HCT116 (cell line): ENCODE measurements around the gene PKN1. TPM values are rescaled to one million over a fixed set of nuclear protein-coding genes. Genes with fewer than 3 reads are reported as not detected.

ENCODE experiments used
- ATAC-seq: fragments of 200-7000 bp; cut with Tn5 transposase; 2 replicates; pipeline ENCODE4 v1.9.1; 2020; ENCODE audit warnings: mild to moderate bottlenecking, moderate library complexity
- BruUV-seq: library from RNA; stranded (reverse); fragments of 400-500 nt; replicated peaks from 2 replicates; lab custom pipeline; 2021; lab: Mats Ljungman, UMichigan
- CTCF ChIA-PET: fragments of 300-600 bp; sonication (Branson Sonifier 250); formaldehyde crosslinking; loops from one replicate; lab custom pipeline; 2021; ENCODE audit warnings: antibody characterized with exemption; lab: Charles Lee
- POLR2A ChIA-PET: fragments of 300-600, 350-600 bp; sonication (Branson Sonifier 250); formaldehyde crosslinking; loops from one replicate; lab custom pipeline; 2021; ENCODE audit warnings: antibody characterized with exemption; lab: Charles Lee
- RAD21 ChIA-PET, 2 experiments: fragments of 300-600 bp; sonication (Branson Sonifier 250); formaldehyde crosslinking; loops; one replicate each; lab custom pipeline; 2023; ENCODE audit warnings: low total read pairs in 2 of 2; ENCODE audit not compliant: uncharacterized antibody in 2 of 2, unreplicated experiment in 2 of 2, low non-redundant PET in 1 of 2; lab: Charles Lee
- DNase-seq: peaks from one replicate; pipeline ENCODE4 v3.0.0-alpha.2; 2010; ENCODE audit warnings: low read depth, low spot score
- H2AFZ ChIP-seq: fragments of 200-600 bp; shearing (Covaris generic), sonication (generic); 2 replicates; pipeline ENCODE4 v1.6.1; 2017; ENCODE audit warnings: low read depth, mixed run types, mixed read lengths, antibody characterized with exemption, low read length; ENCODE audit not compliant: poor library complexity, severe bottlenecking
- H3K27ac ChIP-seq: 2 replicates; pipeline ENCODE4 v1.5.1; 2012; ENCODE audit warnings: low read depth, low read length
- H3K27me3 ChIP-seq: fragments of 200-600 bp; sonication (generic); 2 replicates; pipeline ENCODE4 v1.6.1; 2016; ENCODE audit warnings: mixed run types, low read length, mixed read lengths; ENCODE audit not compliant: insufficient read depth
- H3K36me3 ChIP-seq, 2 experiments: fragments of 200-500 bp in 1 of 2; fragments of 200-600 bp in 1 of 2; sonication (Bioruptor generic) in 1 of 2; sonication (generic) in 1 of 2; 2 replicates each; pipeline versions ENCODE4 v1.5.1 to v1.6.1; 2014 to 2016; ENCODE audit warnings: low read length in 2 of 2, inconsistent platforms in 1 of 2, mixed read lengths in 1 of 2, mixed run types in 1 of 2; ENCODE audit not compliant: insufficient read depth in 2 of 2, control insufficient read depth in 1 of 2
- H3K4me1 ChIP-seq, 2 experiments: fragments of 200-600 bp in 1 of 2; sonication (generic) in 1 of 2; 2 replicates each; pipeline versions ENCODE4 v1.5.1 to v1.6.1; 2012 to 2017; ENCODE audit warnings: low read length in 2 of 2, inconsistent platforms in 1 of 2, mild to moderate bottlenecking in 1 of 2, mixed read lengths in 1 of 2, mixed run types in 1 of 2, moderate library complexity in 1 of 2; ENCODE audit not compliant: insufficient read depth in 2 of 2, control insufficient read depth in 1 of 2
- H3K4me2 ChIP-seq: fragments of 200-600 bp; sonication (generic); 2 replicates; pipeline ENCODE4 v1.6.1; 2017; ENCODE audit warnings: mixed run types, low read length, mixed read lengths
- H3K4me3 ChIP-seq, 2 experiments: fragments of 200-600 bp in 1 of 2; sonication (generic) in 1 of 2; replicated peaks in 1 of 2; 2 replicates each; pipeline ENCODE4 v1.5.1; 2011 to 2016; ENCODE audit warnings: low read length in 2 of 2, control low read depth in 1 of 2, low read depth in 1 of 2, mild to moderate bottlenecking in 1 of 2, mixed read lengths in 1 of 2, mixed run types in 1 of 2
- H3K79me2 ChIP-seq: fragments of 200-600 bp; sonication (generic); 2 replicates; pipeline ENCODE4 v1.6.1; 2017; ENCODE audit warnings: mild to moderate bottlenecking, mixed run types, low read length, moderate library complexity, mixed read lengths; ENCODE audit not compliant: insufficient read depth
- H3K9ac ChIP-seq: fragments of 200-600 bp; sonication (generic); 2 replicates; pipeline ENCODE4 v1.6.1; 2016; ENCODE audit warnings: low read length, mixed read lengths
- H3K9me2 ChIP-seq: fragments of 200-600 bp; sonication (generic), shearing (Covaris generic); 2 replicates; pipeline ENCODE4 v1.6.1; 2017; ENCODE audit warnings: mixed run types, mild to moderate bottlenecking, moderate library complexity; ENCODE audit not compliant: insufficient read depth
- H3K9me3 ChIP-seq, 2 experiments: fragments of 200-500 bp in 1 of 2; fragments of 200-600 bp in 1 of 2; sonication (Bioruptor generic) in 1 of 2; sonication (generic) in 1 of 2; 2 replicates each; pipeline ENCODE4 v1.6.1; 2014 to 2017; ENCODE audit warnings: low read length in 2 of 2, mixed read lengths in 2 of 2, inconsistent platforms in 1 of 2, low read depth in 1 of 2, mild to moderate bottlenecking in 1 of 2, mixed run types in 1 of 2, moderate library complexity in 1 of 2; ENCODE audit not compliant: control insufficient read depth in 1 of 2, insufficient read depth in 1 of 2
- H4K20me1 ChIP-seq: fragments of 200-600 bp; sonication (generic), shearing (Covaris generic); 2 replicates; pipeline ENCODE4 v1.6.1; 2017; ENCODE audit warnings: mixed run types, mild to moderate bottlenecking, moderate library complexity; ENCODE audit not compliant: insufficient read depth
- CBX3 ChIP-seq: IDR thresholded peaks from 2 replicates; pipeline ENCODE4 v1.6.1; 2012; ENCODE audit warnings: low read depth
- CEBPB ChIP-seq: IDR thresholded peaks from 2 replicates; pipeline ENCODE4 v1.6.1; 2012; ENCODE audit warnings: low read depth
- ELF1 ChIP-seq: IDR thresholded peaks from 2 replicates; pipeline ENCODE4 v1.6.1; 2012; ENCODE audit warnings: low read depth, borderline replicate concordance
- EZH2 ChIP-seq: fragments of 200-600 bp; sonication (generic); IDR thresholded peaks from 2 replicates; pipeline ENCODE4 v1.6.1; 2017; ENCODE audit warnings: antibody characterized with exemption, mixed run types
- EZH2phosphoT487 ChIP-seq: fragments of 200-600 bp; IDR thresholded peaks from 2 replicates; pipeline ENCODE4 v1.6.1; 2018; ENCODE audit warnings: antibody characterized with exemption, borderline replicate concordance
- FOSL1 ChIP-seq: IDR thresholded peaks from 2 replicates; pipeline ENCODE4 v1.6.1; 2012; ENCODE audit warnings: low read depth
- JUND ChIP-seq: IDR thresholded peaks from 2 replicates; pipeline ENCODE4 v1.6.1; 2012
- MAX ChIP-seq: IDR thresholded peaks from 2 replicates; pipeline ENCODE4 v1.6.1; 2012
- POLR2AphosphoS5 ChIP-seq: IDR thresholded peaks from 2 replicates; pipeline ENCODE4 v1.6.1; 2011; ENCODE audit warnings: mild to moderate bottlenecking, low read depth, low read length, moderate library complexity
- RAD21 ChIP-seq: IDR thresholded peaks from 2 replicates; pipeline ENCODE4 v1.6.1; 2012; ENCODE audit warnings: low read depth, mild to moderate bottlenecking
- SIN3A ChIP-seq: IDR thresholded peaks from 2 replicates; pipeline ENCODE4 v1.6.1; 2012; ENCODE audit warnings: low read depth
- SRF ChIP-seq: IDR thresholded peaks from 2 replicates; pipeline ENCODE4 v1.6.1; 2012; ENCODE audit warnings: low read depth
- YY1 ChIP-seq: IDR thresholded peaks from 2 replicates; pipeline ENCODE4 v1.6.1; 2011; ENCODE audit warnings: low read length, low read depth, moderate library complexity, mild to moderate bottlenecking; ENCODE audit not compliant: insufficient replicate concordance; ENCODE audit errors: extremely low read depth
- ZNF274 ChIP-seq: fragments of 200-500 bp; sonication (Bioruptor generic); IDR thresholded peaks from 2 replicates; pipeline ENCODE4 v1.6.1; 2014; ENCODE audit warnings: mild to moderate bottlenecking, low read depth, low read length, inconsistent platforms
- intact Hi-C: fragments of 100-400 bp; cut with micrococcal nuclease; formaldehyde crosslinking; loops from 2 replicates; pipeline ENCODE4 v1.10.0; 2022
- total RNA-seq: library from RNA; stranded (reverse); gene quantifications from one replicate; pipeline ENCODE4 v1.2.1, GENCODE V29; 2021; ENCODE audit not compliant: unreplicated experiment
- TF ChIP-seq, protein P1 (sequence below): IDR thresholded peaks from 2 replicates; pipeline ENCODE4 v1.6.1; 2012

The PKN1 gene
- total RNA-seq, 1 experiment from 2014 or later = 248 TPM

DNA sequence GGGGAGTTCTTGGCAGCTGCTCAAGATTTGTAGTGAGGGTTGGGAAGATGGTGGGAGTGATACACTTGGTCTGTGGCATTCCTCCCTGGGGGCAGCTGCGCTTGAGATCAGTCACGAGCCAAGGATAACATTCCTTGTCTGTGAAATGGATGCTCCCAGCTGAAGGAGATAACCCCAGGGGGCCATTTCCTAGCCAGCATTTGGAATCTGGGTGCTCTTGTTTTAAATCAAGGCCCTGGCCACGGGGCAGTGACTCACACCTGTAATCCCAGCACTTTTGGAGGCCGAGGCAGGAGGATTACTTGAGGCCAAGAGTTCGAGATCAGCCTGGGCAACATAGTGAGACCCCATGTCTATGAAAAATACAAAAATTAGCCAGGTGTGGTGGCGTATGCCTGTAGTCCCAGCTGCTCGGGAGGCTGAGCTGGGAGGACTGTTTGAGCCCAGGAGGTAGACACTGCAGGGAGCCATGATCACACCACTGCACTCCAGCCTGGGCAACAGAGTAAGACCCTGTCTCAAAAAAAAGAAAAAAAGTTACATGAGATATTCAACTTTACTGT, 4.6 kb downstream of the PKN1 start:
- Histone ChIP-seq H3K27ac (no peak overlapping the region; the same call in 1 of the 2 replicates), H3K27me3 (no peaks in the 10 kb centered on the region)
- no peak for TF ChIP-seq ZNF274
- TF ChIP-seq SRF = no peak
- TF ChIP-seq CBX3 = no peak
- TF ChIP-seq RAD21 = no peak
- TF ChIP-seq EZH2phosphoT487 = no peak
- no peak for TF ChIP-seq JUND
- TF ChIP-seq YY1 = no peak
- TF ChIP-seq EZH2 = no peak
- no peak for TF ChIP-seq SIN3A
- TF ChIP-seq MAX = no peak
- no peak for TF ChIP-seq FOSL1
- no peak for TF ChIP-seq ELF1
- no peak for TF ChIP-seq CEBPB
- TF ChIP-seq POLR2AphosphoS5 = no peak
- TF ChIP-seq, protein P1, sequence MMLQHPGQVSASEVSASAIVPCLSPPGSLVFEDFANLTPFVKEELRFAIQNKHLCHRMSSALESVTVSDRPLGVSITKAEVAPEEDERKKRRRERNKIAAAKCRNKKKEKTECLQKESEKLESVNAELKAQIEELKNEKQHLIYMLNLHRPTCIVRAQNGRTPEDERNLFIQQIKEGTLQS = no peak
- TF ChIP-seq, all 23 proteins: peak for 0
- ChIA-PET POLR2A (interaction anchor here (0.7 to 1.1 kb wide), 6 partner anchors 13 to 416 kb away, joined by 3 to 5 read pairs (median 4); no protein-coding TSS in a partner anchor), CTCF (interaction anchor here (0.7 kb wide), 1 partner anchor 75 kb away, joined by 4 read pairs; no protein-coding TSS in a partner anchor), RAD21 (interaction anchor here in 1 of 2 experiments (1.1 kb wide), 1 partner anchor 13 kb away, joined by 3 read pairs; no protein-coding TSS in a partner anchor)
- no TSS peak for BruUV-seq
- Histone ChIP-seq H3K4me3 (no peak overlapping the region), H3K79me2 (peaks cover 67% of the 10 kb centered on the region), H3K36me3 (peaks cover 2 to 6% of the 10 kb centered on the region in 2 experiments), H3K4me2 (no peak overlapping the region), H3K9me3 (no peaks in the 10 kb centered on the region), H4K20me1 (no peaks in the 10 kb centered on the region), H3K9ac (no peak overlapping the region), H2AFZ (no peak overlapping the region), H3K4me1 (peaks cover 16 to 29% of the 10 kb centered on the region in 2 experiments), H3K9me2 (no peaks in the 10 kb centered on the region)
- intact Hi-C loops = loop anchor here (10.0 kb wide), 1 partner anchor 47 kb away; no protein-coding TSS in a partner anchor
- DNase-seq = no peak
- no peak for ATAC-seq
